ENCODE results near the gene GSTCD. TPM values are rescaled to one million over a fixed set of nuclear protein-coding genes. Genes with fewer than 3 reads are reported as not detected.

GSTCD gene
- total and polyA plus RNA-seq, 2 of the 4 experiments (the other 2 are of a cell fraction): 5.2 to 20.3 TPM

DNA sequence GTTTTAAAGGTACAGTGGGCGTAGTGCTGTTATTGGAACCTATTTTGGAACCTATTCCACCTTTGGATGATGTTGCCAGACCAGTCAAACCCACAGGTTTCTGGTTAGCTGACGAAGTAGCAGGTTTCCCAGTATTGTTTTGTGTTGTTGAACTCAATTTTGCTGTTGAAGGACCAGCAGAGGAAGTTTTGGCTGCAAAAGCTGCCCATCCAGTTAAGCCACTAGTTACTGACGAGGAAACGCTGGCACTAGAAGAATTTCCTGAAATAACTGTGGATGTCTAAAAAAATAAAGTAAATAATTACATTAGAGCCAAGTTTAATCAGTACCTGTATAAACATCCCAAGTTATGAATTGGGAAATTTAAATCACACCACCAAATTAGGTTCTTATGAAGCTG, 25.5 kb upstream of the GSTCD start:
- no TSS peak for BruUV-seq (replicated peaks)
- H4K91ac ChIP-seq (ENCODE audit: insufficient read depth, low read depth, low read length): no peak overlapping the region
- no peak overlapping the region for H2AFZ ChIP-seq (replicated peaks; ENCODE audit: low read length, poor library complexity)
- H2BK5ac ChIP-seq (ENCODE audit: low read depth, low read length, poor library complexity, severe bottlenecking): no peak overlapping the region
- H3K23ac ChIP-seq (ENCODE audit: low read depth, low read length): no peak overlapping the region; the same call in 1 of the 2 replicates
- no peak for TF ChIP-seq CEBPB (IDR thresholded peaks at IDR 0.05; ENCODE audit: low read depth, low read length)
- TF ChIP-seq, protein P1, sequence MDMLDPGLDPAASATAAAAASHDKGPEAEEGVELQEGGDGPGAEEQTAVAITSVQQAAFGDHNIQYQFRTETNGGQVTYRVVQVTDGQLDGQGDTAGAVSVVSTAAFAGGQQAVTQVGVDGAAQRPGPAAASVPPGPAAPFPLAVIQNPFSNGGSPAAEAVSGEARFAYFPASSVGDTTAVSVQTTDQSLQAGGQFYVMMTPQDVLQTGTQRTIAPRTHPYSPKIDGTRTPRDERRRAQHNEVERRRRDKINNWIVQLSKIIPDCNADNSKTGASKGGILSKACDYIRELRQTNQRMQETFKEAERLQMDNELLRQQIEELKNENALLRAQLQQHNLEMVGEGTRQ (IDR thresholded peaks at IDR 0.05; ENCODE audit: low read depth, low read length): no peak
- TF ChIP-seq CHD1 (IDR thresholded peaks at IDR 0.05; ENCODE audit: low read depth, low read length): no peak
- no peak for TF ChIP-seq MAFK (IDR thresholded peaks at IDR 0.05; ENCODE audit: low read depth, low read length)
- no peak for TF ChIP-seq POLR2A (IDR thresholded peaks at IDR 0.05; ENCODE audit: low read depth, low read length)
- no peak for TF ChIP-seq RFX5 (IDR thresholded peaks at IDR 0.05; ENCODE audit: low read depth, low read length)
- no peak for TF ChIP-seq CTCF (conservative IDR thresholded peaks at IDR 0.05; ENCODE audit: low read depth, low read length)
- no peak for TF ChIP-seq MXI1 (IDR thresholded peaks at IDR 0.05; ENCODE audit: borderline replicate concordance, low read depth, low read length)
- no peak for TF ChIP-seq NFE2L2 (IDR thresholded peaks at IDR 0.05; ENCODE audit: low read depth, low read length)
- TF ChIP-seq SMC3 (IDR thresholded peaks at IDR 0.05; ENCODE audit: low read depth, low read length): no peak
- no peak for TF ChIP-seq RCOR1 (IDR thresholded peaks at IDR 0.05; ENCODE audit: insufficient replicate concordance, low read length)
- TF ChIP-seq MAZ (IDR thresholded peaks at IDR 0.05; ENCODE audit: borderline replicate concordance, low read depth, low read length): no peak
- H3K79me1 ChIP-seq (ENCODE audit: low read depth in 1 of 2, low read length in 2 of 2): no peaks in the 10 kb centered on the region
- H4K8ac ChIP-seq (ENCODE audit: low read depth in 2 of 2, low read length in 2 of 2): no peak overlapping the region
- H3K4me1 ChIP-seq (ENCODE audit: control insufficient read depth, insufficient read depth, low read length): no peaks in the 10 kb centered on the region
- H3K36me3 ChIP-seq (ENCODE audit: control insufficient read depth, insufficient read depth, low read length): peaks cover 9% of the 10 kb centered on the region
- H2AK5ac ChIP-seq (ENCODE audit: low read depth, low read length): no peak overlapping the region
- no peak overlapping the region for H3K4me3 ChIP-seq (ENCODE audit: insufficient read depth, low read depth, low read length)
- H4K20me1 ChIP-seq (ENCODE audit: insufficient read depth, low read length): no peaks in the 10 kb centered on the region
- no peaks in the 10 kb centered on the region for H3K27me3 ChIP-seq (ENCODE audit: control insufficient read depth, insufficient read depth, low read length)
- CTCF ChIA-PET: no interaction called here
- DNase-seq (no peak), ATAC-seq (ENCODE audit: low read depth) (no peak)
- no peak overlapping the region for H3K14ac ChIP-seq (replicated peaks; ENCODE audit: low read depth, low read length)
- intact Hi-C loops (cut with micrococcal nuclease): no loop called here
- no CpG with 5 or more reads among the region's 4 CpGs for WGBS, 2 experiments (ENCODE audit: extremely low coverage in 2 of 2, insufficient read length in 1 of 2)
- no peak overlapping the region for H3K9ac ChIP-seq (ENCODE audit: low read depth, low read length)
- H3K9me3 ChIP-seq (ENCODE audit: control insufficient read depth, insufficient read depth, low read length): no peaks in the 10 kb centered on the region
- dilution Hi-C loops (cut with HindIII; ENCODE audit: low sequenced_read_pairs, unreplicated experiment): no loop called here
- no peak overlapping the region for H3K56ac ChIP-seq (ENCODE audit: extremely low read depth, insufficient read depth, low read length)
- H3K4ac ChIP-seq (ENCODE audit: low read depth, low read length): no peak overlapping the region
- no peak overlapping the region for H3K27ac ChIP-seq (ENCODE audit: insufficient read depth, low read length)
- H2BK20ac ChIP-seq (ENCODE audit: low read depth, low read length): no peak overlapping the region
- no peak overlapping the region for H3K4me2 ChIP-seq (ENCODE audit: low read depth, low read length)
- no peak overlapping the region for H2AK9ac ChIP-seq (replicated peaks; ENCODE audit: low read depth, low read length, poor library complexity)
- no peak overlapping the region for H2BK15ac ChIP-seq (ENCODE audit: low read depth, low read length)
- in situ Hi-C loops (cut with MboI; ENCODE audit: low sequenced_read_pairs): no loop called here
- no peak overlapping the region for H3K18ac ChIP-seq (ENCODE audit: low read depth, low read length)
- H4K5ac ChIP-seq (ENCODE audit: low read depth, low read length): no peak overlapping the region
- H3K9me1 ChIP-seq (ENCODE audit: insufficient read depth, low read length): 0 out of 2 replicates have a peak, but pooled peaks cover 3% of the 10 kb centered on the region
- no peak overlapping the region for H2BK120ac ChIP-seq (ENCODE audit: low read depth, low read length)
- POLR2A ChIA-PET (ENCODE audit: unreplicated experiment): no interaction called here

Measured in IMR-90 (cell line).